A673 (cell line): ENCODE data around the gene BTBD19. TPM values are rescaled to one million over a fixed set of nuclear protein-coding genes. Genes with fewer than 3 reads are reported as not detected.

Experiments
- BruUV-seq: library from RNA; stranded (reverse); fragments of 400-500 nt; replicated peaks from 2 replicates; lab custom pipeline; 2021; lab: Mats Ljungman, UMichigan
- CTCF ChIA-PET: fragments of 300-600 bp; sonication (Branson Sonifier 250); formaldehyde crosslinking; loops from one replicate; lab custom pipeline; 2022; ENCODE audit warnings: antibody characterized with exemption; lab: Charles Lee
- POLR2A ChIA-PET: fragments of 300-600 bp; sonication (Branson Sonifier 250); formaldehyde crosslinking; loops from one replicate; lab custom pipeline; 2022; ENCODE audit warnings: antibody characterized with exemption; ENCODE audit not compliant: low non-redundant PET; lab: Charles Lee
- DNase-seq: peaks from one replicate; pipeline ENCODE4 v3.0.0-alpha.2; 2015; ENCODE audit warnings: low spot score
- H3K27ac ChIP-seq: fragments of 200-600 bp; sonication (generic); 2 replicates; pipeline ENCODE4 v1.5.1; 2016; ENCODE audit warnings: mixed run types, low read depth, mild to moderate bottlenecking, mixed read lengths, antibody characterized with exemption, low read length; ENCODE audit not compliant: poor library complexity, severe bottlenecking
- H3K27me3 ChIP-seq: fragments of 200-600 bp; sonication (generic); replicated peaks from 2 replicates; pipeline ENCODE4 v1.6.1; 2017; ENCODE audit warnings: mixed run types, low read depth, mild to moderate bottlenecking, mixed read lengths, antibody characterized with exemption, low read length; ENCODE audit not compliant: insufficient read depth, poor library complexity
- H3K36me3 ChIP-seq: fragments of 200-600 bp; sonication (generic); 2 replicates; pipeline ENCODE4 v1.6.1; 2016; ENCODE audit warnings: mixed run types, mild to moderate bottlenecking, mixed read lengths, antibody characterized with exemption, low read length; ENCODE audit not compliant: insufficient read depth, poor library complexity, severe bottlenecking
- H3K4me1 ChIP-seq: fragments of 200-600 bp; sonication (generic); 2 replicates; pipeline ENCODE4 v1.6.1; 2017; ENCODE audit warnings: mixed run types, mild to moderate bottlenecking, mixed read lengths, antibody characterized with exemption, low read length; ENCODE audit not compliant: insufficient read depth, poor library complexity, severe bottlenecking
- H3K4me3 ChIP-seq: fragments of 200-600 bp; sonication (generic); 2 replicates; pipeline ENCODE4 v1.5.1; 2016; ENCODE audit warnings: low read depth, mixed run types, mild to moderate bottlenecking, mixed read lengths, low read length; ENCODE audit not compliant: poor library complexity, severe bottlenecking
- H3K9me3 ChIP-seq: fragments of 200-600 bp; sonication (generic); 2 replicates; pipeline ENCODE4 v1.6.1; 2016; ENCODE audit warnings: mixed run types, low read depth, mild to moderate bottlenecking, mixed read lengths, antibody characterized with exemption, low read length; ENCODE audit not compliant: poor library complexity, severe bottlenecking
- EZH2 ChIP-seq: fragments of 200-600 bp; sonication (generic); IDR thresholded peaks from 2 replicates; pipeline ENCODE4 v1.6.1; 2017; ENCODE audit warnings: borderline replicate concordance, low read depth, mild to moderate bottlenecking, mixed read lengths, antibody characterized with exemption, low read length; ENCODE audit not compliant: poor library complexity, severe bottlenecking
- intact Hi-C: fragments of 100-400 bp; cut with micrococcal nuclease; formaldehyde crosslinking; loops from one replicate; pipeline ENCODE4 v1.10.0; 2022; ENCODE audit not compliant: unreplicated experiment
- total RNA-seq: library from RNA; stranded (reverse); gene quantifications from 2 replicates; pipeline ENCODE4 v1.2.3, GENCODE V29; 2021
- TF ChIP-seq, protein P1 (sequence below): fragments of 300-800, 200-600 bp; sonication (generic); conservative IDR thresholded peaks from 2 replicates; pipeline ENCODE4 v1.5.1; 2017; ENCODE audit warnings: low read depth, mild to moderate bottlenecking, antibody characterized with exemption, low read length, moderate library complexity, mixed read lengths

Gene BTBD19
- total RNA-seq, 1 experiment from 2014 or later, result 10.3 TPM

DNA sequence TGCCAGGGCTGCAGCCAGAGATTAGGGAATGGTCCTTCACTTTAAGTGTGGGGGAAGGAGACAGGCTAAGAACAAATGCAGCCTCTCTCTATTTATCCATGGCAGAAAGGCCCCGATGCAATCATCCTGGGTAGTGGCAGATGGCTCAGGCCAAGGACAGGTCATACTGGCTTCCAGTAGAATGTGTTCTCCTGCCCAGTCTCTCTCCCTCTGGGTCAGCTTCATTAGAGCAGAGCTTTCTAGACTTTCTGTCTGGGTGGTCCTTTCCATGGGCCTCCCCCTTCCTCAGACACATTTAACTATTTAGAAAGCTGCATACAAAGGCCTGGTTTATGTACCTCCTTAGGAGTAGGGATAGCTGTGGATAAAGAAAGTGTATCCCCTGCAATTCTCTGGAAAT is 39.5 kb downstream of the BTBD19 start:
- ChIA-PET CTCF (no interaction called here), POLR2A (no interaction called here)
- Histone ChIP-seq H3K27ac (no peak overlapping the region), H3K27me3 (no peaks in the 10 kb centered on the region), H3K9me3 (no peaks in the 10 kb centered on the region), H3K36me3 (no peaks in the 10 kb centered on the region), H3K4me3 (no peak overlapping the region), H3K4me1 (no peaks in the 10 kb centered on the region)
- DNase-seq, result no peak
- no TSS peak for BruUV-seq
- intact Hi-C loops, result no loop called here
- TF ChIP-seq EZH2, result no peak
- TF ChIP-seq, protein P1, sequence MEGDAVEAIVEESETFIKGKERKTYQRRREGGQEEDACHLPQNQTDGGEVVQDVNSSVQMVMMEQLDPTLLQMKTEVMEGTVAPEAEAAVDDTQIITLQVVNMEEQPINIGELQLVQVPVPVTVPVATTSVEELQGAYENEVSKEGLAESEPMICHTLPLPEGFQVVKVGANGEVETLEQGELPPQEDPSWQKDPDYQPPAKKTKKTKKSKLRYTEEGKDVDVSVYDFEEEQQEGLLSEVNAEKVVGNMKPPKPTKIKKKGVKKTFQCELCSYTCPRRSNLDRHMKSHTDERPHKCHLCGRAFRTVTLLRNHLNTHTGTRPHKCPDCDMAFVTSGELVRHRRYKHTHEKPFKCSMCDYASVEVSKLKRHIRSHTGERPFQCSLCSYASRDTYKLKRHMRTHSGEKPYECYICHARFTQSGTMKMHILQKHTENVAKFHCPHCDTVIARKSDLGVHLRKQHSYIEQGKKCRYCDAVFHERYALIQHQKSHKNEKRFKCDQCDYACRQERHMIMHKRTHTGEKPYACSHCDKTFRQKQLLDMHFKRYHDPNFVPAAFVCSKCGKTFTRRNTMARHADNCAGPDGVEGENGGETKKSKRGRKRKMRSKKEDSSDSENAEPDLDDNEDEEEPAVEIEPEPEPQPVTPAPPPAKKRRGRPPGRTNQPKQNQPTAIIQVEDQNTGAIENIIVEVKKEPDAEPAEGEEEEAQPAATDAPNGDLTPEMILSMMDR, result no peak

DNA sequence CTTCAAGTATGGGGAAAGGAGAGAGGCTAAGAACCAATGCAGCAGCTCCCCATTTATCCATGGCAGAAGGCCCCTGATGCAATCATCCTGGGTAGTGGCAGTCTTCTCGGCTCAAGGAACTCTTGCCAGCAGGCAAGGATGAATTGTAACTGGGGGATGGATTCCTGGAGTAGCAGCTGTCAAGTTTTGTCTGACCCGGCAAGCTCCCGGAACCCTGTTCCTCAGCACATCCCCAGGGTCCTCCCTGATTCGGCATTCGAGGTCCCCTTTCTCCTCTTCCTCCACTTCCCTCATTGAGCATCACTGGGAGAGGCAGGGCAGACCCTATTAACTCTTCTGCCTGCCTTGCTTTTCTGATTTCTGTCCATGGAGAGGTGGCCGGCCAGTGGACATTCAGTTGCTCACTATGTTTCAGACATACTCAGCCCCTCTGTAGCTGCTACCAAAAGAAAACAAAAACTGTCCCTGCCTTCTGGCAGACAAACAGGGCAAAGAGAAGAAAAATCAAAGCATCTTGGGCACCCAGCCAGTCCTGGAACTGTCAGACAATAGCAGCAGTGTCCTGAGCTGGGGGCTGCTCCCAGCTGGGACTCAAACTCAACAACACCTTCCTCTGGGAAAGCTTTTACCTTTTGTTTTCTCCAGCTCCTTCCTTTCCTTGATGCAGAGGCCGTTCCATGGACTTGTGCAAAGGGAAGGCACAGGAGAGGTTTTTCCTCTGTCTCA is 40.3 kb downstream of the BTBD19 start:
- H3K9me3 ChIP-seq, result no peaks in the 10 kb centered on the region
- no peaks in the 10 kb centered on the region for H3K4me1 ChIP-seq
- intact Hi-C loops, result no loop called here
- CTCF ChIA-PET, result no interaction called here
- no TSS peak for BruUV-seq
- H3K27me3 ChIP-seq, result no peaks in the 10 kb centered on the region
- H3K36me3 ChIP-seq, result no peaks in the 10 kb centered on the region
- H3K4me3 ChIP-seq, result no peak overlapping the region
- DNase-seq, result no peak
- TF ChIP-seq, protein P1, result no peak
- no peak for TF ChIP-seq EZH2
- POLR2A ChIA-PET, result no interaction called here
- H3K27ac ChIP-seq, result no peak overlapping the region

DNA sequence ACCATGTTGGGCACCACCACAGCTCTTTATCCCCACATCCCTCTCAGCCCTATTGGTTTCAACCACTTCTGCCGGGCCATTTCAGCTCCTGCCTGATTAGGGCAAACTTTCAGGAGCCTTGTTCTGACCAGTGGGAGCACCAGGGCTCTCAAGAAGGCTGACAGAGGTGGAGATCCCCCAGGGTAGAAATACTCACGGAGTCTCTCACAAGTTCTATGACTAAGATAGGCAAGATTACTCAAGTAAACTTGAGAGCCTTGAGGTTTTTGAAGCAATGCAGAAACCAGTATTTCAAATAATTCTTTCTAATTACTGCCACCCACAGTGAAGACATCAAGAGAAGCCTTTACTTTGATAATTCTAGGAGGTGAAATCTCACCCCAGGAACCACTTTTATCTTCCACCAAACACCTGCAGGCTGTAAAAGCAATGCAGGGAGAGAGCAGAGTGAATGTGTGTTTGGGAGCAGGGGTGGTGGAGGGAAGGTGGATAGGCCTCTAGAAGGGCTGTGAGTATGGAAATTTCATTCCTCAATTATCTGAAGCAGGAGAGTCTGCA is 41.3 kb downstream of the BTBD19 start:
- BruUV-seq, result no TSS peak
- CTCF ChIA-PET, result no interaction called here
- POLR2A ChIA-PET, result no interaction called here

More for the DNA sequence above, 41.3 kb downstream of the BTBD19 start:
- Histone ChIP-seq H3K27me3 (no peaks in the 10 kb centered on the region), H3K36me3 (no peaks in the 10 kb centered on the region), H3K4me1 (no peaks in the 10 kb centered on the region), H3K9me3 (no peaks in the 10 kb centered on the region), H3K27ac (no peak overlapping the region), H3K4me3 (no peak overlapping the region)
- intact Hi-C loops, result no loop called here
- TF ChIP-seq EZH2, result no peak
- TF ChIP-seq, protein P1, result no peak
- no peak for DNase-seq
